ENCODE data around the gene COL7A1. TPM values are rescaled to one million over a fixed set of nuclear protein-coding genes. Genes with fewer than 3 reads are reported as not detected.

COL7A1 gene
- polyA plus RNA-seq, 3 donors: 0.37 to 1.9 TPM; not detected in 1

GRCh38 chr3:48641396-48641795 is 46.3 kb upstream of the COL7A1 start:
- no peaks in the 10 kb centered on the region for H4K20me1 ChIP-seq (ENCODE audit: insufficient read depth, low read length)
- DNase-seq: no peak
- 94% methylated on average over 2 of the region's 3 CpGs for WGBS (ENCODE audit: insufficient coverage)
- no peaks in the 10 kb centered on the region for H3K27me3 ChIP-seq (ENCODE audit: control insufficient read depth in 2 of 2, insufficient read depth in 2 of 2, low read length in 2 of 2)
- no peak overlapping the region for H3K4me3 ChIP-seq (replicated peaks in 1 of 3; ENCODE audit: low read depth in 2 of 3, low read length in 3 of 3)
- TF ChIP-seq CTCF (IDR thresholded peaks at IDR 0.05): no peak
- H3K4me1 ChIP-seq (ENCODE audit: control insufficient read depth in 1 of 2, insufficient read depth in 2 of 2, low read length in 2 of 2): peaks cover 2 to 3% of the 10 kb centered on the region in 2 donors
- H3K36me3 Mint-ChIP-seq: no peaks in the 10 kb centered on the region
- H3K27ac Mint-ChIP-seq: no peak overlapping the region
- no peak overlapping the region for H2AFZ ChIP-seq (ENCODE audit: insufficient read depth, low read depth, low read length, poor library complexity, severe bottlenecking)
- no peak overlapping the region for H3K9ac ChIP-seq (ENCODE audit: insufficient read depth, low read length, poor library complexity, severe bottlenecking)
- H3K9me3 ChIP-seq (replicated peaks in 1 of 2; ENCODE audit: control insufficient read depth in 1 of 2, insufficient read depth in 1 of 2, low read length in 2 of 2): no peaks in the 10 kb centered on the region
- H3K4me1 Mint-ChIP-seq: peaks cover 2% of the 10 kb centered on the region
- no peaks in the 10 kb centered on the region for H3K36me3 ChIP-seq (replicated peaks in 1 of 2; ENCODE audit: control insufficient read depth in 1 of 2, insufficient read depth in 2 of 2, low read length in 2 of 2)
- no peaks in the 10 kb centered on the region for H3K79me2 ChIP-seq (ENCODE audit: insufficient read depth, low read length)
- H3K9me3 Mint-ChIP-seq: no peaks in the 10 kb centered on the region
- intact Hi-C loops (cut with micrococcal nuclease): no loop called here
- H3K27ac ChIP-seq (ENCODE audit: low read depth in 1 of 2, low read length in 2 of 2): no peak overlapping the region
- no peak overlapping the region for H3K4me2 ChIP-seq (replicated peaks; ENCODE audit: extremely low read depth, low read length, poor library complexity, severe bottlenecking)
- peaks cover 2 to 5% (median 2%) of the 10 kb centered on the region in 3 donors for H3K27me3 Mint-ChIP-seq (ENCODE audit: low read depth in 3 of 3)
- H3K4me3 Mint-ChIP-seq: no peak overlapping the region

GRCh38 chr3:48639944-48640606 is 44.9 kb upstream of the COL7A1 start:
- 96% methylated on average over 38 of the region's 38 CpGs for WGBS (ENCODE audit: insufficient coverage)
- intact Hi-C loops (cut with micrococcal nuclease): loop anchor here (10.0 kb wide), 1 partner anchor 175 kb away; a partner anchor contains a TSS
- no peak overlapping the region for H3K4me3 ChIP-seq (replicated peaks in 1 of 3; ENCODE audit: low read depth in 2 of 3, low read length in 3 of 3)
- no peak overlapping the region for H3K27ac ChIP-seq (ENCODE audit: low read depth in 1 of 2, low read length in 2 of 2)
- no peaks in the 10 kb centered on the region for H3K9me3 Mint-ChIP-seq
- H3K27ac Mint-ChIP-seq: no peak overlapping the region
- no peaks in the 10 kb centered on the region for H3K9me3 ChIP-seq (replicated peaks in 1 of 2; ENCODE audit: control insufficient read depth in 1 of 2, insufficient read depth in 1 of 2, low read length in 2 of 2)
- no peak for TF ChIP-seq CTCF (IDR thresholded peaks at IDR 0.05)
- H2AFZ ChIP-seq (ENCODE audit: insufficient read depth, low read depth, low read length, poor library complexity, severe bottlenecking): no peak overlapping the region
- H3K9ac ChIP-seq (ENCODE audit: insufficient read depth, low read length, poor library complexity, severe bottlenecking): no peak overlapping the region
- H3K4me3 Mint-ChIP-seq: no peak overlapping the region
- H3K27me3 ChIP-seq (ENCODE audit: control insufficient read depth in 2 of 2, insufficient read depth in 2 of 2, low read length in 2 of 2): no peaks in the 10 kb centered on the region
- no peaks in the 10 kb centered on the region for H3K36me3 Mint-ChIP-seq
- no peaks in the 10 kb centered on the region for H3K36me3 ChIP-seq (replicated peaks in 1 of 2; ENCODE audit: control insufficient read depth in 1 of 2, insufficient read depth in 2 of 2, low read length in 2 of 2)
- no peaks in the 10 kb centered on the region for H4K20me1 ChIP-seq (ENCODE audit: insufficient read depth, low read length)
- H3K79me2 ChIP-seq (ENCODE audit: insufficient read depth, low read length): peaks cover 1% of the 10 kb centered on the region
- H3K27me3 Mint-ChIP-seq (ENCODE audit: low read depth in 3 of 3): peaks cover 2 to 5% (median 2%) of the 10 kb centered on the region in 3 donors
- no peak for DNase-seq
- H3K4me2 ChIP-seq (replicated peaks; ENCODE audit: extremely low read depth, low read length, poor library complexity, severe bottlenecking): no peak overlapping the region
- H3K4me1 Mint-ChIP-seq: peaks cover 8% of the 10 kb centered on the region
- H3K4me1 ChIP-seq (ENCODE audit: control insufficient read depth in 1 of 2, insufficient read depth in 2 of 2, low read length in 2 of 2): peaks cover 10 to 13% of the 10 kb centered on the region in 2 donors

Measured in CD14-positive monocyte (primary cell).